Neural progenitor cell (in vitro differentiated cells): ENCODE measurements around the gene DLG2.
"Not testable (repeated sequence)": the region's sequence is repeated elsewhere in the genome, so short reads cannot be mapped to it uniquely, and the experiment has no call there.

Experiments used
- EZH2 ChIP-seq: fragments of 200-600 bp; sonication (generic); IDR thresholded peaks from 2 replicates; pipeline ENCODE4 v1.6.1; 2017; ENCODE audit warnings: antibody characterized with exemption, mild to moderate bottlenecking, moderate library complexity
- EZH2phosphoT487 ChIP-seq: fragments of 200-600 bp; sonication (generic); IDR thresholded peaks from 2 replicates; pipeline ENCODE4 v1.6.1; 2017; ENCODE audit warnings: antibody characterized with exemption
- TF ChIP-seq, protein P1 (sequence below): fragments of 200-600 bp; sonication (generic); IDR thresholded peaks from 2 replicates; pipeline ENCODE4 v1.5.1; 2017; ENCODE audit warnings: antibody characterized with exemption, mild to moderate bottlenecking

DNA sequence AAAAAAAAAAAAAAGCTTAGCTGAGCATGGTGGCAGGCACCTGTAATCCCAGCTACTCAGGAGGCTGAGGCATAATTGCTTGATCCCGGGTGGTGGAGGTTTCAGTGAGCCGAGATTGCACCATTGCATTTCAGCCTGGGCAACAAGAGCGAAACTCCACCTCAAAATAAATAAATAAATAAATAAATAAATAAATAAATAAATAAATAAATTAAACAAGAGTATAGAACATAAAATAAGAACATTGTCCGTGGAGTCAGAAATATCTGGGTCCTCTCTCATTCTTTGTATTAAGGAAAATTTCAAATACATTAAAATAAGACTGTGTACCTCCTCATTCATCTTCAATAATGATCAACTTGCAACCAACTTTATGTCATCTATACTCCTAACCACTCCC, 843.0 kb downstream of the DLG2 start:
- TF ChIP-seq, protein P1, sequence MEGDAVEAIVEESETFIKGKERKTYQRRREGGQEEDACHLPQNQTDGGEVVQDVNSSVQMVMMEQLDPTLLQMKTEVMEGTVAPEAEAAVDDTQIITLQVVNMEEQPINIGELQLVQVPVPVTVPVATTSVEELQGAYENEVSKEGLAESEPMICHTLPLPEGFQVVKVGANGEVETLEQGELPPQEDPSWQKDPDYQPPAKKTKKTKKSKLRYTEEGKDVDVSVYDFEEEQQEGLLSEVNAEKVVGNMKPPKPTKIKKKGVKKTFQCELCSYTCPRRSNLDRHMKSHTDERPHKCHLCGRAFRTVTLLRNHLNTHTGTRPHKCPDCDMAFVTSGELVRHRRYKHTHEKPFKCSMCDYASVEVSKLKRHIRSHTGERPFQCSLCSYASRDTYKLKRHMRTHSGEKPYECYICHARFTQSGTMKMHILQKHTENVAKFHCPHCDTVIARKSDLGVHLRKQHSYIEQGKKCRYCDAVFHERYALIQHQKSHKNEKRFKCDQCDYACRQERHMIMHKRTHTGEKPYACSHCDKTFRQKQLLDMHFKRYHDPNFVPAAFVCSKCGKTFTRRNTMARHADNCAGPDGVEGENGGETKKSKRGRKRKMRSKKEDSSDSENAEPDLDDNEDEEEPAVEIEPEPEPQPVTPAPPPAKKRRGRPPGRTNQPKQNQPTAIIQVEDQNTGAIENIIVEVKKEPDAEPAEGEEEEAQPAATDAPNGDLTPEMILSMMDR: not testable (repeated sequence)
- TF ChIP-seq EZH2, EZH2phosphoT487: not testable (repeated sequence)
